OCI-LY7 (cell line): ENCODE results near the gene APELA. TPM values are rescaled to one million over a fixed set of nuclear protein-coding genes. Genes with fewer than 3 reads are reported as not detected.
"Not testable (repeated sequence)": the region's sequence is repeated elsewhere in the genome, so short reads cannot be mapped to it uniquely, and the experiment has no call there.

Experiments used
- BruUV-seq: library from RNA; stranded (reverse); fragments of 400-500 nt; replicated peaks from 2 replicates; lab custom pipeline; 2021; lab: Mats Ljungman, UMichigan
- CTCF ChIA-PET: fragments of 300-600 bp; sonication (Branson Sonifier 250); formaldehyde crosslinking; loops from one replicate; lab custom pipeline; 2022; ENCODE audit warnings: antibody characterized with exemption; ENCODE audit not compliant: unreplicated experiment; lab: Charles Lee
- POLR2A ChIA-PET: fragments of 300-600 bp; sonication (Branson Sonifier 250); formaldehyde crosslinking; loops from one replicate; lab custom pipeline; 2022; ENCODE audit warnings: antibody characterized with exemption; lab: Charles Lee
- DNase-seq: peaks from one replicate; pipeline ENCODE4 v3.0.0-alpha.2; 2015; ENCODE audit warnings: low spot score
- H2AFZ ChIP-seq: fragments of 200-600 bp; sonication (generic), shearing (Covaris generic); 2 replicates; pipeline ENCODE4 v1.6.1; 2014; ENCODE audit warnings: mild to moderate bottlenecking, antibody characterized with exemption, low read length, moderate library complexity
- H3K27ac ChIP-seq: fragments of 200-600 bp; sonication (generic); 2 replicates; pipeline ENCODE4 v1.5.1; 2014; ENCODE audit warnings: mixed run types, low read depth, mild to moderate bottlenecking, moderate library complexity, low read length, inconsistent platforms; ENCODE audit not compliant: poor library complexity, severe bottlenecking
- H3K36me3 ChIP-seq: fragments of 200-600 bp; sonication (generic); 2 replicates; pipeline ENCODE4 v1.6.1; 2014; ENCODE audit warnings: mild to moderate bottlenecking, antibody characterized with exemption, low read length, moderate library complexity, mixed read lengths; ENCODE audit not compliant: insufficient read depth
- H3K4me1 ChIP-seq: fragments of 200-600 bp; sonication (generic); 2 replicates; pipeline ENCODE4 v1.5.1; 2014; ENCODE audit warnings: mild to moderate bottlenecking, low read length; ENCODE audit not compliant: insufficient read depth, poor library complexity, severe bottlenecking
- H3K4me2 ChIP-seq: fragments of 200-600 bp; sonication (generic); 2 replicates; pipeline ENCODE4 v1.6.1; 2014; ENCODE audit warnings: mild to moderate bottlenecking, low read length
- H3K4me3 ChIP-seq: fragments of 200-600 bp; sonication (generic); 2 replicates; pipeline ENCODE4 v1.5.1; 2014; ENCODE audit warnings: mild to moderate bottlenecking, low read depth, low read length; ENCODE audit not compliant: poor library complexity, severe bottlenecking
- H3K79me2 ChIP-seq: fragments of 200-600 bp; sonication (generic); 2 replicates; pipeline ENCODE4 v1.6.1; 2016; ENCODE audit warnings: low read depth, mild to moderate bottlenecking, low read length, moderate library complexity, mixed read lengths; ENCODE audit not compliant: insufficient read depth
- H3K9me2 ChIP-seq: fragments of 200-600 bp; sonication (generic); 2 replicates; pipeline ENCODE4 v1.6.1; 2016; ENCODE audit warnings: mild to moderate bottlenecking, low read length, mixed read lengths; ENCODE audit not compliant: insufficient read depth
- H3K9me3 ChIP-seq: fragments of 200-600 bp; sonication (generic); 2 replicates; pipeline ENCODE4 v1.6.1; 2014; ENCODE audit warnings: mild to moderate bottlenecking, mixed run types, low read length, mixed read lengths
- H4K20me1 ChIP-seq: fragments of 200-600 bp; sonication (generic); 2 replicates; pipeline ENCODE4 v1.6.1; 2014; ENCODE audit warnings: mild to moderate bottlenecking, antibody characterized with exemption, low read length, moderate library complexity, mixed read lengths; ENCODE audit not compliant: insufficient read depth
- EZH2phosphoT487 ChIP-seq: fragments of 200-600 bp; sonication (generic); IDR thresholded peaks from 2 replicates; pipeline ENCODE4 v1.6.1; 2018; ENCODE audit warnings: low read depth, borderline replicate concordance, mild to moderate bottlenecking, mixed run types, antibody characterized with exemption, low read length, moderate library complexity, mixed read lengths
- intact Hi-C: fragments of 100-400 bp; cut with micrococcal nuclease; formaldehyde crosslinking; loops from one replicate; pipeline ENCODE4 v1.10.0; 2022; ENCODE audit not compliant: unreplicated experiment
- total RNA-seq, 2 experiments: library from RNA; depleted of rRNA in 1 of 2; stranded (reverse); fragments of >200 nt in 1 of 2; shearing (Covaris generic) in 1 of 2; gene quantifications; 2 replicates each; pipeline ENCODE4 v1.2.3, GENCODE V29; 2014 to 2022
- TF ChIP-seq, protein P1 (sequence below): fragments of 200-600 bp; sonication (generic); conservative IDR thresholded peaks from 2 replicates; pipeline ENCODE4 v1.5.1; 2014; ENCODE audit warnings: mild to moderate bottlenecking, antibody characterized with exemption, low read length, moderate library complexity, mixed read lengths

The APELA gene
- total RNA-seq, 2 experiments from 2014 or later, result not detected

DNA sequence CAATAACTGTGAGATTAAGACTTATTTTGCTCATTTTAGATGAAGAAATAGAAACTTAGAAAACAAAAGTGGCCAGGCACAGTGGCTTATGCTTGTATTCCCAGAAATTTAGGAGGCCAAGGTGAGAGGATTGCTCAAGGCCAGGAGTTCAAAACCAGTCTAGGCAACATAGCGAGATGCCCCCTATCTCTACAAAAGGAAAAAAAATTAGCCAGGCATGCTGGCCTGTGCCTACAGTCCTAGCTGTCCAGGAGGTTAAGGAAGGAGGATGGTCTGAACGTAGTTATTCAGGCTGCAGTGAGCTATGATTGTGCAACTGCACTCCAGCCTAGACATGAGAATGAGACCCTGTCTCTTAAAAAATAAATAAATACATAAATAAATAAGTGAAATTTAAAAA is 28.0 kb downstream of the APELA start:
- Histone ChIP-seq H3K4me3 (no peak overlapping the region), H2AFZ (no peak overlapping the region), H3K9me2 (no peaks in the 10 kb centered on the region), H3K36me3 (no peaks in the 10 kb centered on the region), H4K20me1 (no peaks in the 10 kb centered on the region), H3K4me1 (no peaks in the 10 kb centered on the region), H3K79me2 (no peaks in the 10 kb centered on the region), H3K27ac (no peak overlapping the region), H3K4me2 (no peak overlapping the region), H3K9me3 (no peaks in the 10 kb centered on the region)
- ChIA-PET POLR2A (interaction anchor here (0.6 to 1.2 kb wide), 2 partner anchors 27 to 70 kb away, joined by 3 to 5 read pairs; no protein-coding TSS in a partner anchor), CTCF (no interaction called here)
- no peak for DNase-seq
- TF ChIP-seq, protein P1, sequence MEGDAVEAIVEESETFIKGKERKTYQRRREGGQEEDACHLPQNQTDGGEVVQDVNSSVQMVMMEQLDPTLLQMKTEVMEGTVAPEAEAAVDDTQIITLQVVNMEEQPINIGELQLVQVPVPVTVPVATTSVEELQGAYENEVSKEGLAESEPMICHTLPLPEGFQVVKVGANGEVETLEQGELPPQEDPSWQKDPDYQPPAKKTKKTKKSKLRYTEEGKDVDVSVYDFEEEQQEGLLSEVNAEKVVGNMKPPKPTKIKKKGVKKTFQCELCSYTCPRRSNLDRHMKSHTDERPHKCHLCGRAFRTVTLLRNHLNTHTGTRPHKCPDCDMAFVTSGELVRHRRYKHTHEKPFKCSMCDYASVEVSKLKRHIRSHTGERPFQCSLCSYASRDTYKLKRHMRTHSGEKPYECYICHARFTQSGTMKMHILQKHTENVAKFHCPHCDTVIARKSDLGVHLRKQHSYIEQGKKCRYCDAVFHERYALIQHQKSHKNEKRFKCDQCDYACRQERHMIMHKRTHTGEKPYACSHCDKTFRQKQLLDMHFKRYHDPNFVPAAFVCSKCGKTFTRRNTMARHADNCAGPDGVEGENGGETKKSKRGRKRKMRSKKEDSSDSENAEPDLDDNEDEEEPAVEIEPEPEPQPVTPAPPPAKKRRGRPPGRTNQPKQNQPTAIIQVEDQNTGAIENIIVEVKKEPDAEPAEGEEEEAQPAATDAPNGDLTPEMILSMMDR, result no peak
- no peak for TF ChIP-seq EZH2phosphoT487
- intact Hi-C loops, result no loop called here
- BruUV-seq, result no TSS peak

DNA sequence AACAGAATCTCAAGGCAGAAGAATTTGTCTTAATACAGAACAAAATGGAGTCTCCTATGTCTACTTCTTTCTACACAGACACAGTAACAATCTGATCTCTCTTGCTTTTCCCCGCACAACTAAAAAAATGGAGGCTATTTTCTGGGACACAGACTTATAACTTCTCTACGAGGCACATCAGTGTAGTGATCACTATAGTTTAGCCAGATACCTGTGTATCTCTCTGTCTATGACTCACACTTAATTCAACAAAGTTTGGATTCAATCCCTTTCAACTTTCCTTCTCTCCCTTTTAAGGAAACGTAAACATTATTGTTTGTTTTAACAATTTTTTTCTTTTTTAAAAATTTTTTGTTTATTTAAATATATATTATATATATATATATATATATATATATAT is 29.4 kb downstream of the APELA start:
- DNase-seq, result no peak
- TF ChIP-seq EZH2phosphoT487, result no peak
- TF ChIP-seq, protein P1, result no peak
- Histone ChIP-seq H4K20me1 (no peaks in the 10 kb centered on the region), H3K9me2 (no peaks in the 10 kb centered on the region), H3K79me2 (no peaks in the 10 kb centered on the region), H3K9me3 (no peaks in the 10 kb centered on the region), H3K27ac (no peak overlapping the region), H3K36me3 (no peaks in the 10 kb centered on the region), H3K4me2 (no peak overlapping the region), H2AFZ (no peak overlapping the region), H3K4me1 (no peaks in the 10 kb centered on the region), H3K4me3 (no peak overlapping the region)
- POLR2A ChIA-PET, result interaction anchor here (0.6 kb wide), 1 partner anchor 629 kb away, joined by 3 read pairs; no protein-coding TSS in a partner anchor
- BruUV-seq, result no TSS peak
- CTCF ChIA-PET, result no interaction called here
- intact Hi-C loops, result no loop called here

GRCh38 chr4:164913506-164913905 is 36.5 kb downstream of the APELA start:
- POLR2A ChIA-PET, H3K36me3 ChIP-seq, H2AFZ ChIP-seq, H3K4me1 ChIP-seq, H3K79me2 ChIP-seq, BruUV-seq, CTCF ChIA-PET, H3K9me2 ChIP-seq, DNase-seq, H3K9me3 ChIP-seq, H3K4me3 ChIP-seq, H4K20me1 ChIP-seq, intact Hi-C loops, H3K27ac ChIP-seq, H3K4me2 ChIP-seq: not testable (repeated sequence)
